Stimulated activated CD4-positive, alpha-beta T cell treated with anti-CD3 and anti-CD28 coated beads, Interleukin-1b, Interleukin-23, amount 100 ng/mL, for 1 hour (primary cell): ENCODE measurements around the gene UBL4A.
A peak's percentile ranks its signal among the peaks of the same experiment; 100 is the strongest.
"Not testable (repeated sequence)": the region's sequence is repeated elsewhere in the genome, so short reads cannot be mapped to it uniquely, and the experiment has no call there.

Experiments used
- DNase-seq, 2 donors: peaks; one replicate each; pipeline ENCODE4 v3.0.0-alpha.2; 2020; ENCODE audit warnings: low read depth in 2 of 2

Gene UBL4A

GRCh38 chrX:154508384-154508745 is 21.9 kb upstream of the UBL4A start:
- no peak for DNase-seq

- no peak for DNase-seq
Measured at GRCh38 chrX:154507673-154508383, 21.4 kb upstream of the UBL4A start.

- DNase-seq = no peak
Measured at GRCh38 chrX:154506483-154507332, 20.3 kb upstream of the UBL4A start.

GRCh38 chrX:154505734-154506133 is 19.3 kb upstream of the UBL4A start:
- no peak for DNase-seq

GRCh38 chrX:154502989-154503388 is 16.6 kb upstream of the UBL4A start:
- no peak for DNase-seq

- DNase-seq = no peak
Measured at GRCh38 chrX:154502098-154502497, 15.7 kb upstream of the UBL4A start.

- DNase-seq = not testable (repeated sequence)
Measured at GRCh38 chrX:154501423-154501822, 15.0 kb upstream of the UBL4A start.

GRCh38 chrX:154496591-154497137 is 10.2 kb upstream of the UBL4A start:
- DNase-seq = not testable (repeated sequence)

GRCh38 chrX:154495472-154495922 is 9.1 kb upstream of the UBL4A start:
- no peak for DNase-seq

GRCh38 chrX:154494715-154495114 is 8.3 kb upstream of the UBL4A start:
- no peak for DNase-seq

- DNase-seq = peak; percentile 66 to 76
Measured at GRCh38 chrX:154490414-154491083, 4.1 kb upstream of the UBL4A start, which contains the start of gene SLC10A3. Gene SLC10A3, minus strand, starts transcription at chrX:154490629. Its CDS starts 1,689 bp downstream, at chrX:154488940.

- DNase-seq = no peak
Measured at GRCh38 chrX:154490021-154490413, 3.6 kb upstream of the UBL4A start.

GRCh38 chrX:154489182-154489581 is 2.8 kb upstream of the UBL4A start:
- DNase-seq = no peak

GRCh38 chrX:154488336-154489075 is 2.1 kb upstream of the UBL4A start:
- no peak for DNase-seq

- no peak for DNase-seq
Measured at GRCh38 chrX:154487518-154488290, 1.3 kb upstream of the UBL4A start.

- no peak for DNase-seq
Measured at GRCh38 chrX:154486052-154486395, 391 bp downstream of the UBL4A start.

- DNase-seq = no peak
Measured at GRCh38 chrX:154485150-154486051, 1.0 kb downstream of the UBL4A start.

- DNase-seq = no peak
Measured at GRCh38 chrX:154484255-154485149, 1.9 kb downstream of the UBL4A start.

GRCh38 chrX:154483325-154483724 is 3.1 kb downstream of the UBL4A start:
- DNase-seq = no peak
